Psoas muscle (tissue), 8 donors: ENCODE data around the gene GLCCI1. TPM values are rescaled to one million over a fixed set of nuclear protein-coding genes. Genes with fewer than 3 reads are reported as not detected.

Source experiments
- ATAC-seq, 4 donors: fragments of 200-7000 bp; cut with Tn5 transposase; one replicate each; pipeline ENCODE4 v1.9.1; 2020; ENCODE audit warnings: moderate library complexity in 3 of 4, mild to moderate bottlenecking in 2 of 4
- DNase-seq, 2 donors: peaks; one replicate each; pipeline ENCODE4 v3.0.0-alpha.2; 2020
- H3K27ac ChIP-seq: fragments of 200-600 bp; one replicate; pipeline ENCODE4 v1.8.0; 2022
- H3K27me3 ChIP-seq, 3 donors: fragments of 200-600 bp in 1 of 3; one replicate each; pipeline versions ENCODE4 v1.6.1 to v1.8.0; 2013 to 2022; ENCODE audit warnings: low read length in 2 of 3, mild to moderate bottlenecking in 2 of 3, moderate library complexity in 1 of 3; ENCODE audit not compliant: insufficient read depth in 3 of 3
- H3K36me3 ChIP-seq, 2 donors: fragments of 200-600 bp in 1 of 2; one replicate each; pipeline versions ENCODE4 v1.6.1 to v1.8.0; 2013 to 2022; ENCODE audit warnings: low read depth in 1 of 2, mild to moderate bottlenecking in 1 of 2, moderate library complexity in 1 of 2; ENCODE audit not compliant: insufficient read depth in 1 of 2
- H3K4me1 ChIP-seq: fragments of 200-600 bp; one replicate; pipeline ENCODE4 v1.8.0; 2022
- H3K4me3 ChIP-seq: fragments of 200-600 bp; one replicate; pipeline ENCODE4 v1.8.0; 2022; ENCODE audit warnings: mild to moderate bottlenecking
- H3K9me3 ChIP-seq: fragments of 200-600 bp; one replicate; pipeline ENCODE4 v1.8.0; 2022
- CTCF ChIP-seq: fragments of 200-600 bp; IDR thresholded peaks from one replicate; pipeline ENCODE4 v1.8.0; 2022; ENCODE audit warnings: antibody characterized with exemption
- WGBS, 3 donors: extraction: QIAGEN DNeasy Blood & Tissue Kit; methylation state at CpG; one replicate each; pipeline versions ENCODE4 v1.1.6 to v1.1.7; 2013; 5-methylcytosine and 5-hydroxymethylcytosine counted together
- intact Hi-C, 2 donors: fragments of 100-400 bp; cut with DNase I; formaldehyde crosslinking; loops; one replicate each; pipeline versions ENCODE4 v1.11.0 to v1.14.2; 2022
- polyA plus RNA-seq, 3 donors: library from polyadenylated mRNA; stranded (reverse); fragments of 200-250 nt; gene quantifications; one replicate each; pipeline ENCODE4 v1.2.3, GENCODE V29; 2013
- total RNA-seq, 4 donors: library from RNA; stranded (reverse); fragmentation: NEBNext Ultra II Directional in 2 of 4; extraction: Animal tissue kit (Norgen Biotek cat#: 25700) in 2 of 4; gene quantifications; one replicate each; pipeline versions ENCODE4 v1.2.1 to v1.2.4, GENCODE V29; 2021 to 2023
- donor health status: healthy with polysubstance abuse.
- donor health status: DM: no; HTN: no; CAD: no; lungs with moderate emphysema.
- donor health status: Bipolar disorder and iron deficiency.
- donor health status: healthy.
- donor health status: DM: yes; HTN: yes; CAD: no.
- donor health status: DM: no; HTN: no; CAD: no.
- donor health status: DM: no; HTN: no; CAD: no.
- donor health status: DM: yes; HTN: yes; CAD: no.

GLCCI1 gene
- total and polyA plus RNA-seq, 7 donors = 0.57 to 8.0 (median 3.1) TPM

- H3K27me3 ChIP-seq = no peaks in the 10 kb centered on the region
- 96 to 98% (median 97%) methylated on average over 3 of the region's 3 CpGs for WGBS, 3 donors
- no peaks in the 10 kb centered on the region for H3K36me3 ChIP-seq
- no peaks in the 10 kb centered on the region for H3K4me1 ChIP-seq
- no peaks in the 10 kb centered on the region for H3K9me3 ChIP-seq
- no peak for ATAC-seq
- no peak overlapping the region for H3K4me3 ChIP-seq
- intact Hi-C loops = no loop called here
- DNase-seq = no peak
- no peak for TF ChIP-seq CTCF
- H3K27ac ChIP-seq = no peak overlapping the region
Measured at GRCh38 chr7:7932553-7932952, 36.0 kb upstream of the GLCCI1 start.

GRCh38 chr7:7933915-7934526 is 34.6 kb upstream of the GLCCI1 start:
- TF ChIP-seq CTCF = no peak
- 92 to 100% (median 93%) methylated on average over 1 of the region's 1 CpG for whole genome bisulfite sequencing, 3 donors

GRCh38 chr7:7934945-7935344 is 33.7 kb upstream of the GLCCI1 start:
- intact Hi-C loops = no loop called here
- no peak overlapping the region for H3K27ac ChIP-seq
- no peak for DNase-seq
- no peaks in the 10 kb centered on the region for H3K27me3 ChIP-seq
- no peak overlapping the region for H3K4me3 ChIP-seq
- TF ChIP-seq CTCF = no peak
- ATAC-seq = no peak
- no peaks in the 10 kb centered on the region for H3K4me1 ChIP-seq
- no peaks in the 10 kb centered on the region for H3K9me3 ChIP-seq
- no peaks in the 10 kb centered on the region for H3K36me3 ChIP-seq
- 94 to 98% (median 95%) methylated on average over 4 of the region's 4 CpGs for WGBS, 3 donors

More at GRCh38 chr7:7933915-7934526, 34.6 kb upstream of the GLCCI1 start:
- H3K36me3 ChIP-seq = no peaks in the 10 kb centered on the region
- H3K4me3 ChIP-seq = no peak overlapping the region
- DNase-seq (no peak), ATAC-seq (no peak)
- H3K27ac ChIP-seq = no peak overlapping the region
- no peaks in the 10 kb centered on the region for H3K9me3 ChIP-seq
- H3K4me1 ChIP-seq = no peaks in the 10 kb centered on the region
- H3K27me3 ChIP-seq = no peaks in the 10 kb centered on the region
- intact Hi-C loops = no loop called here

GRCh38 chr7:7938471-7938870 is 30.1 kb upstream of the GLCCI1 start:
- H3K27me3 ChIP-seq = no peaks in the 10 kb centered on the region
- H3K4me3 ChIP-seq = no peak overlapping the region
- H3K27ac ChIP-seq = no peak overlapping the region
- H3K4me1 ChIP-seq = no peaks in the 10 kb centered on the region
- DNase-seq (no peak), ATAC-seq (no peak)
- no peaks in the 10 kb centered on the region for H3K9me3 ChIP-seq
- 81 to 92% (median 91%) methylated on average over 6 of the region's 6 CpGs for WGBS, 3 donors
- no peak for TF ChIP-seq CTCF
- H3K36me3 ChIP-seq = no peaks in the 10 kb centered on the region
- intact Hi-C loops = no loop called here

GRCh38 chr7:7943951-7944350 is 24.6 kb upstream of the GLCCI1 start:
- Histone ChIP-seq H3K27me3 (no peaks in the 10 kb centered on the region), H3K27ac (no peak overlapping the region), H3K4me1 (peaks cover 12% of the 10 kb centered on the region), H3K36me3 (no peaks in the 10 kb centered on the region), H3K4me3 (no peak overlapping the region), H3K9me3 (no peaks in the 10 kb centered on the region)
- whole genome bisulfite sequencing, 3 donors = 93 to 98% (median 94%) methylated on average over 1 of the region's 1 CpG
- DNase-seq (no peak), ATAC-seq (no peak)
- intact Hi-C loops = no loop called here
- no peak for TF ChIP-seq CTCF
